HG03442 (cell line): ENCODE results near the gene NXPE1.

Source experiments
- ATAC-seq: cut with Tn5 transposase; IDR thresholded peaks from one replicate; pipeline ENCODE4 v1.9.1; 2021; ENCODE audit warnings: mild to moderate bottlenecking, moderate library complexity; ENCODE audit not compliant: unreplicated experiment

The NXPE1 gene

DNA sequence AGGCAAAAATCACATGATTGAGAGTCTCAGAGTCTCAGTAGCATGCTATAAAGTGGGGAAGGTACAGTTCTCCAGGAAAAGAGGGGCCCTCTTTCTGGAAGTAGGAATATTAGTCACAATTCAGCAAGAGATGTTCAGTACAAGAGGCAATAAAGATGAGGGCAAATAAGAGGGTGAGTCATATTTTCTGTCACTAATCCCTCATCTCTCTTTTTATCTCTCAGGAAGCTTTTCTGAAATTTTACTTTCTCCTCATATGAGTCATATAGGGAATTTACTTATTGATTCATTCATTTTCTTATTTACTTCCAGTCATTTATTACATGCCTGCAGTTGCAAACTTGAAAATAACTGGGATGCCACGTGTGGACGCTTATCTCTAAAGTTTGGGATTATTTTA lies 3.4 kb upstream of the NXPE1 start:
- ATAC-seq, result no peak

DNA sequence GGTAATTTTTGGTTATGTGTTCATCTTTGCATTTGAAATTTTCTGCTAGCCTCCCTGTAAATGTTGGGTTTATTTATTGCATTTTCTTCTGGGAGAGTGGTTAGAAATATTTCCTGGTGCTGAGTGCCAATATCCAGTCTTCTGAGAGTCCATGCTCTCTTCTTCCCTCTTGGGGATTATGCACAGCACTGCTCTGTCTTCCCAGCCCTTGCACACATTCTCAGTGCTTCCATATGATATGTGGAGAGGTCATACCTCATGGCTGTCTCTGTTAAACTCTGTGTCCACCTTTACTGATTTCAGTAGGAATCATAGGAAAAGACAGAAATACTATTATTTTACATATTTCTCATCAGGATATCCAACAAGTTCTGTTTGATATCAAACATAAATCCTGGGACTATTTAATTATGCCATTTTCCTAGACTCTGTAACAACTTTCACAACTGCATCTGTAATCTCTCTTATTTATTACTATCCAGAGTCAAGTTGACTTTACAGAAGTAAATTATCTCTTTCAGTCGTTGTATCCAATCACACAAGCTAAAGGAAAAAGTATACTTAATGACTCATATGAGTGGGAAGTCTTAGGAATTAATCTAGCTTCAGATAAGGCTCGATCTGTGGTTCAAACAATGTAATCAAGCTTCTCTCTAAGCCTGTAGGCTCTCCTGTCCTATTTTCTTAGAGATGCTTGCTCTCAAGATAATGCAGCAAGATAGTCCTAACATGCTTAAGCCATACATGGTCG lies 2.7 kb upstream of the NXPE1 start:
- no peak for ATAC-seq

DNA sequence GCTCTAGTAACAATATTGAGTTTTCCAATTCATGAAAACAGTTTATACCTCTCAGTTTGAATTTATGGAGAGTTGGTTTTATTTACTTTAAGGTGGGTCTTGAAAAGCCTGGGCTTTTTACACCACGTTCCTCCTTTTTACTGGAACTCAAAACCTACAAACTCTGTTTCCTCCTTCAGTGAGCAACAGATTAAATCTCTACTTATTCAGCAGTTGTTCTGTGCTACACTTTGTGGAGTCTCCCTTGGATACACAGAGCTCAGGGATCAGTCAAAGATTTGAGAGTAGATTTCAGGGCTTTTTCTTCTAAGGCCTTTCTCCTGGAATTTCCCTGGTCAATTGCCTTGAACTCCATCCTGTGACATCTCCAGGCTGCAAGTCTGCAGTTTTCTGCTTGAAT lies 3.5 kb downstream of the NXPE1 start:
- no peak for ATAC-seq

DNA sequence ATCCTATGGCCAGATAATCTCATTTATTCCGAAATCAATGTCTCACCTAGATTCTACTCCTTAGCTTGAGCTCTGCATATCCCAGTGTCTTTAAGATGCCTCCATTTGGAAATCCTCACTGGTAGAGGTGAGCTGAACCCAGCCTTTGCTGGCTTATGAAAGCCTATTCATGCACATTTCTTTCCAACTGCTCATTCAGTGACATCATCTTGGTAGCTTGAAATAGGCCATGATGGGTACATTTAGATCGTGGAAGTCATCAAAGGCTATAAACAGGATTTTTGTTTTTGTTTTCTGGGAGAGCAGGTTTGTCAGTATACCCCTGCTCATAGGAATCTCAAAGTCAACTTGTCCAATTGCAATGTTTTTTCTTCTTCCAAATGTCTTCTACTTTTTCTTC lies 6.0 kb downstream of the NXPE1 start:
- no peak for ATAC-seq

DNA sequence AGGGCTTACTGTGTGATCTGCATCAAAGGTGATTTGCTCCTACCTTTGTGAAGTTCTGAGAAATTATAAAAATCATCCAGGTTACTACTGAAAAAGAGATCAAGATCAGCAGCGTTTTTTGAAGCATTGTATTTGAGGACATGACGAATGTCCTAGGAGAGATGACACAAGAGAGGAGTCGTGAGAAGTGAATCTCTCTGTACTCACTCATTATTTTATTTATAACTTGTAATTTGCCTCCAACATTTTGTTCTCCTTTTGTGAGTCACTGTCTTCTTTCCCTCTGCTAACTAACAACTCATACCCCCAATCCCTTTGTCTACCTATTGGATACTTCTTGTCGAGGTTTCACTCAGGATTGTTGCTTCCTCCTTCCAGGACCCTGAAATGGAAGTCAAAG lies 8.6 kb downstream of the NXPE1 start:
- no peak for ATAC-seq

DNA sequence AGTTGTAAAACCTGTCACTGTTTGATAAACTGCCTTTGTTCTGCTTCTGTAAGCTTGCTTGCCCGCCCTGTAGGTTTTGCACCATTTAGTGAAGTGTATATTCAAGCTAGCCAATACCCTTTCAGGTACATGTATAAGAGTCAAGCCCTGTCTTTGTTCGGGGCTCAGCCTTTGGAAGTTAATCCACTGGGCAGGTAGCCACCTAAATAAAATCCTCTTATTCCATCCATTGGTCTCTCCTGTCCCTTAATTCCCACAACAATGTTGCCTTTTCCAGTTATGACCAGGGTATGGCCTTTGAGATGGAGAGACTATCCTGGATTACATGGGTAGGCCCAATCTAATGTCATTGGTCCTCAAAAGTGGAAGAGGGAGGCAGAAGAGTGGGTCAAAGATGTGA lies 34.0 kb downstream of the NXPE1 start:
- ATAC-seq, result no peak

DNA sequence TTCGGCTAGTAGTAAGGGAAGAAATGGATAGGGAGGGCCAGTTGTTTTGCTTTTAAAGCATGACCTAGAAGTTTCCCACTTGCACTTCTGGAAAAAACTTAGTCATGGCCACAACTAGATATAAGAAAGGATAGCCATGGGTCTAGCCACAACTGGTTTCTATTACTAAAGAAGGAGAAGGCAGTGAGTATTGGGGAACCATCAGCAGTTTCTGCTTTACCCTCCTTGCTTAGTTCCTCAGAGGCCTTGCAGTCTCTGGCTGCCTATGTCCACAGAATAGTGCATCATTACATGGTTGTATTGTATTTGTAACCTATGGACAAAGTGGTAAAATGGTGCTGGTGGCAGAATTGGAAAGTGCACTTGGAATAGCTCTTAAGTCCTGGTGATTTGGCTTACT lies 35.6 kb downstream of the NXPE1 start:
- no peak for ATAC-seq

DNA sequence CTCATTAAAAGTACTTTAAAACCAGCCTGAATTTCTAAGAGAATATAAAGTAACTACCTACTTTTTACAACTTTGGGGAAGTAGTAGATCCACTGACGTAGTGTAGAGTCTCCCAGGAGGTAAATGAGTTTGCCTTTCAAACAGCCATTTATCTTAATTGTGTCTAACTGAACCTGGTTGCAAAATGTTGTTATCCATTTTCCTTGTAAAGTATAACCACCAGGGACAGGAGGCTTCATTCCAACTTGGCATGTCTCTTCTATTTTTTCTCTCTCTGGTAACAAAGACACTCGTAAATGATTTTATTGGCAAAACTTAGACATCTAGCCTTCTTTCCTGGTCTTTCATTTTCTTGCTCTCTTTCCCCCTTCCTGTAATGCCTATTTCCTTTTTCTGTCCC lies 36.9 kb downstream of the NXPE1 start:
- no peak for ATAC-seq

DNA sequence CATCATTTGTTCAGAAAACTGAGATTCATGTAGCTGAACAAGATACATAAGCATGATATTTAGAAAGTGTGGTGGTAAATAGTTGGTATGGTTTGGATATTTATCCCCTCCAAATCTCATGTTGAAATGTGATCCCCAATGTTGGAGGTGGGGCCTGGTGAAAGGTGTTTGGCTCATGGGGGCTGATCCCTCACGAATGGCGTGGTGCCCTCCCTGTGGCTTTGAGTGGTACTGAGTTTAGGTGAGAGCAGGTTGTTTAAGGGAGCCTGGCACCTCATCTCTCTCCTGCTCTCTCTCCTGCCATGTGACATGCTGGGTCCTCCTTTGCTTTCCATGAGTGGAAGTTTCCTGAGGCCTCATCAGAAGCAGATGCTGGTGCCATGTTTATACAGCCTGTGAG lies 48.1 kb downstream of the NXPE1 start:
- no peak for ATAC-seq

DNA sequence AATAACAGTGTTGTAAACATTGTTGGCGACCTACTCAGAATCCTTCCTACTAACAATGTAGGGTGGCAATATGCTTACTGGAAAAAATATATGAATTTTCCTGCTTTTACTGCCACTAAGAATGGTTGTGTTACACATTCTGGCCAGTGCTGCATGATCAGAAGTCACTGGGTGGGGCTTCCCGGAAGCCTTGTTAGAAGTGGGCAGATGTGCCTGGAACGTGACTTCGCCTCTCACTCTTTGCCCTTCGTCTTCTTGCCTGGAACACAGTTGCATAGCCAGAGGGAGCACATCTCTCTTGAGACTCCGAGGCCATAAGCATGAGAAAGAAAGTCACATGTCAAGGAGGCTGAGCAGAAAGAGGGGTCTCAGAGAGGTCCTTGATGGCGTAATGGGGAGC lies 48.6 kb downstream of the NXPE1 start:
- no peak for ATAC-seq

DNA sequence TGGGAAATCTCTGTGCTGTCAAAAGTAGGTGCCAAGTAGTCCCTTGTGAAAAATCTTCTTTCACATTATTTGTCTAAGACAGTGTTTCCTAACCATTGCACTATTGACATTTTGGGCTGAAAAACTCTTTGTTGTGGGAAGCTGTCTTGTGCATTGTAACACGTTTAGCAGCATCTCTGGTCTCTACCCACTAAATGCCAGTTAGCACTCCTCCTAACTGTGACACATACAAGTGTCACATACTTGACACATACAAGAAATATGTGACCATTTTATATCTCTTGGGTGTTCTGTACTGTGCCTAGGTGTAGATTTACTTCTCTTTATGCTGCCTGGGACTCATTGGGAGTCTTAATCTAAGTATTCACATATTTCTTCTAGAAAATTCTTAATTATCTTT lies 57.8 kb downstream of the NXPE1 start:
- ATAC-seq, result no peak

DNA sequence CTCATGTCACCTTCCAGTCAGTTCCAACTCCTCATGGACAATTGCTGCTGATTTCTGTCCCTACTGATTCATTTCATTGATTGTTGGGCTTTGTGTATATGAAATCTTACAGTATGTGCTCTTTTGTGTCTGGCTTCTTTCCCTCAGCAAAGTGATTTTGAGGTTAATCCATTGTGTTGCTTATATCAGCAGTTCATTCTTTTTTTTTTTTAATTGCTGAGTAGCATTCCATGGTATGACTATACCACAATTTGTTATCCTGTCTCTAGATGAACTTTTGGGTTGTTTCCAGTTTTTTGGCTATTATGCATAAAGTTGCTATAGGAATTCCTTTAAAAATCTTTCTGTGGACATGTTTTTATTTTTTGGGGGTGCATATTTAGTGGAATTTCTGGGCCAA lies 59.9 kb downstream of the NXPE1 start:
- ATAC-seq, result no peak

DNA sequence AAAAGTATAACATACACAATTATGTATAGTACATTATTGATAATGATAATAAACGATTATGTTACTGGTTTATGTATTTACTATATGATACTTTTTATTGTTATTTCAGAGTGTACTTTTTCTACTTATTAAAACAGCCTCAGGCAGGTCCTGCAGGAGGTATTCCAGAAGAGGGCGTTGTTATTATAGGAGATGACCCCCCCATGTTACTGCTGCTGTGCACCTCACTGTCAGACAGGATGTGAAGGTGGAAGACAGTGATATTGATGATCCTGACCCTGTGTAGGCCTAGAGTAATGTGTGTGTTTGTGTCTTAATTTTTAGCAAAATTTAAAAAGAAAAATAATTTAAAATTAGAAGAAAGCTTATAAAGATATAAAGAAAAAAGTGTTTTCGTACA lies 62.8 kb downstream of the NXPE1 start:
- no peak for ATAC-seq

DNA sequence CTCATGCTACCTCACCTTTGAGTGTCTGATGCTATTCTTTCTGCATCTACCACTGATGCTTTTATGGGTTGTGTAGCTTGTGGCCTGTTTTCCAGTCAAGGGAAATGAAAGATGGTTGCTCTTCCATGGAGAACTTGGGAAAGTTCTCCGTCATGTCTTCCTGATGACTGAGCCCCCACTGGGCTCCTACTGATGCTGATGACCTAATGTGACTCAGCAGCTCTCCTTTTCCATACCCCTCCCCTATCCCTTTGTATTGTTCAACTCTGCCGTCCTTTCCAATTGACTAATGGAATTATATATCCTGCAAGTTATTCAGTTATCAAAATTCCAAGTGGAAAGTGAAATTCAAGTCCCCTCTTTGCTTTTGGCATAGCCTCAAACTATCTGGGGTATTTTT lies 75.8 kb downstream of the NXPE1 start:
- no peak for ATAC-seq

DNA sequence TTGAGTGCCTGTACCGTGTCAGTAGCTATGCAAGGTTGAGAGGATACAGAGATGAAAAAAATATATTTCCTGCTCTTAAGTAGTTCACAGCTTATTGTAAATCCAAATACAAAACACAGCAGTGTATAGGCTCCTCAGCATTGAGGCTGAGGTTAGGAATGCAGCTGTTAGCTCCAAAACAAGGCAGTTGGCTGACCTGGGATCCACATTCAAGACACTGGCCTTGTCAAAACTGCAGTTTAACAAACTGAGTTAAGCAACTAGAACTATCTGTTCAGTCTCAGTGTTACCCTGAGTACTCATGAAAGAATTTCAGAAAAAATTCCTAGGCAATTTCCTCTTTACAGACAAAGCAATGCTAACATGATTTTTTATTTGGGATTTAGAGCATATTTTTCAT lies 77.6 kb downstream of the NXPE1 start:
- no peak for ATAC-seq

DNA sequence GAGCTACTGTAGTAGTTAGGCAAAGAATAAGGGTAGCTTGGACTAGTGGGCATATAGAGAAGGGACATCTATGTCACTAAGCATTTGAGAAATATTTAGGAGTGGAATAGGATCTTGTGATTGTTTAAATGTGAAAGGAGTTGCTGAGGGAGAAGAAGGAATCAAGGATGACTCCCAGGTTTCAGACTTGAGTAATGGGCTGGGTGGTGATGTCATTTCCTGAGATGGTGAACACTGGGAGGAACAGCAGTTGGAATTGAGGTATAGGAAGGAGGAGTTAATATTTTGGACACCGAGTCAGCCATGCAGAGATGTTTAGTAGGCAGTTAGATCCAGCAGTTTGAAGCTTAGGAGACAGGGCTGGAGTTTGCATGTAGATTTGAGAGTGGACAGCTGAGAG lies 80.3 kb downstream of the NXPE1 start:
- ATAC-seq, result no peak

DNA sequence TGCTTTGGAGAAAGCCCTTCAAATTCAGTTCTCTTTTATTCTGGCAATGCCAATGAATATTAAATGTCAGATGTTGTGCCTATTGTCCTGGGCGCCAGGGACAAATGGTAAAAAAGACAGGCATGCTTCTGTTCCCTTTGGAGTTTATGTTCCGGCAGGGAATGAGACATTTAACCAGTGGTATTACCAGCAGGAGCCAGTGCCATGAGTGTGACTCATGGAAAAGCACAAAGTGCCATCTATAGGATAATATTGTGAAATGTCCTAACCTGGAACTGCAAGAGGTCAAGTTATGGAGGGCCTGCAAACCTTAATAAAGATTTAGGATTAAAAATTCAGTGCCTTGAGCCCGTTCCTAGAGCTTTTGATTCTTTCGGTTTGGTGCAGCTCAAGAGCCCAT lies 80.9 kb downstream of the NXPE1 start:
- ATAC-seq, result no peak

DNA sequence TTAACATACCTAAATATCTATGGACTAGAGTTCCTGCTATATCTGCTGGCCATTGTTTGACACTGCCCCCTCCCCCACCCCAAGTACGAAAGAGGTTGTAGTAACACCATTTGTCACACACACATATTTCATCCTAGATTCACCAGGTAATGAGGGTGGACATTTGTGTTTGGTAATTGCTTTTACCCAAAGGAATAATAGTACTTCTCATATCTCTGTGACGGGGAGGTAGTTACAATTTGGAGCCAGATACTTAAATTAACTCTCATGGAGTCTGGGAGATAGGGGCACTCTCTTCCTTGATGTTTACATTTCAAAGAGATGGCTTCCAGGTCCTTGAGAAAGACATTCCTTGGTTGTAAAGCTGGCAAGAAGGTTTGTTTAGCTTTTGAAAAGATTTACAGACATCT lies 81.7 kb downstream of the NXPE1 start:
- ATAC-seq, result no peak

DNA sequence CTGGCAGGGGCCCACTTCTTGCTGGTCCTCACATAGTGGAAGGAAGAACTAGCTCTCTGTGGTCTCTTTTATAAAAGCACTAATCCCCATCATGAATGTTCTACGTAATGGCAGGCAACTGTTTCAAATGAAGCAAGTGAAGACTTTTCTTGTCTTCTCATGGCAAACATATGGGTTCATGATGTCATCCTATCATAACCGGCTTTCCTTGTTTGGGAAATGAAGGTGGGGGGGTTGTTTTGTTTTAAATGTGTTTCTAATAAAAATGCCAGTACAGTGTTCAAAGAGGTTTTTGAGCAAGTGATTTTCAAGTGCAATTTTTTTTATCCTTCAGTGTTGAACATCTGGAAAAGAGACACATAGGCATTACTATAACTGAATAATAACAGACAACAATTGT lies 87.0 kb downstream of the NXPE1 start:
- ATAC-seq, result no peak
